IMR-90 (cell line): ENCODE measurements around the gene NR6A1. TPM values are rescaled to one million over a fixed set of nuclear protein-coding genes. Genes with fewer than 3 reads are reported as not detected.

Experiments
- ATAC-seq: fragments of 200-7000 bp; cut with Tn5 transposase; 2 replicates; pipeline ENCODE4 v1.9.1; 2020; ENCODE audit warnings: low read depth, mild to moderate bottlenecking, moderate library complexity
- BruUV-seq: library from RNA; stranded (reverse); fragments of 400-500 nt; replicated peaks from 2 replicates; lab custom pipeline; 2021; lab: Mats Ljungman, UMichigan
- CTCF ChIA-PET: fragments of 300-600 bp; formaldehyde crosslinking; extraction: SDS; loops from one replicate; lab custom pipeline; 2021; ENCODE audit warnings: antibody characterized with exemption; lab: Yijun Ruan, JAX
- POLR2A ChIA-PET: fragments of 300-600 bp; sonication (Branson Sonifier 250); formaldehyde crosslinking; loops from one replicate; lab custom pipeline; 2022; ENCODE audit warnings: antibody characterized with exemption; ENCODE audit not compliant: unreplicated experiment; lab: Charles Lee
- DNase-seq: peaks from one replicate; pipeline ENCODE4 v3.0.0; 2013
- H2AFZ ChIP-seq: replicated peaks from 2 replicates; pipeline ENCODE3; 2013; ENCODE audit warnings: low read length, mild to moderate bottlenecking; ENCODE audit not compliant: poor library complexity
- H2AK5ac ChIP-seq: 2 replicates; pipeline ENCODE4 v1.6.1; 2013; ENCODE audit warnings: low read depth, low read length, inconsistent platforms
- H2AK9ac ChIP-seq: replicated peaks from 2 replicates; pipeline ENCODE3; 2013; ENCODE audit warnings: mild to moderate bottlenecking, low read depth, low read length, moderate library complexity; ENCODE audit not compliant: poor library complexity
- H2BK120ac ChIP-seq: 2 replicates; pipeline ENCODE4 v1.6.1; 2013; ENCODE audit warnings: low read depth, low read length, inconsistent platforms
- H2BK15ac ChIP-seq: 3 replicates; pipeline ENCODE4 v1.6.1; 2013; ENCODE audit warnings: low read depth, low read length, inconsistent platforms
- H2BK20ac ChIP-seq: 2 replicates; pipeline ENCODE4 v1.6.1; 2013; ENCODE audit warnings: low read depth, mild to moderate bottlenecking, inconsistent platforms, low read length, moderate library complexity
- H2BK5ac ChIP-seq: 2 replicates; pipeline ENCODE4 v1.6.1; 2013; ENCODE audit warnings: mild to moderate bottlenecking, low read depth, low read length, inconsistent platforms; ENCODE audit not compliant: poor library complexity, severe bottlenecking
- H3K14ac ChIP-seq: replicated peaks from 2 replicates; pipeline ENCODE4 v1.6.1; 2013; ENCODE audit warnings: low read depth, low read length, inconsistent platforms
- H3K18ac ChIP-seq: 2 replicates; pipeline ENCODE4 v1.6.1; 2013; ENCODE audit warnings: low read depth, low read length, control low read depth
- H3K23ac ChIP-seq: 2 replicates; pipeline ENCODE4 v1.6.1; 2013; ENCODE audit warnings: low read depth, low read length, inconsistent platforms
- H3K27ac ChIP-seq: 2 replicates; pipeline ENCODE4 v1.5.1; 2013; ENCODE audit warnings: mild to moderate bottlenecking, control low read depth, low read length; ENCODE audit not compliant: insufficient read depth
- H3K27me3 ChIP-seq: 2 replicates; pipeline ENCODE4 v1.6.1; 2013; ENCODE audit warnings: low read length; ENCODE audit not compliant: control insufficient read depth, insufficient read depth
- H3K36me3 ChIP-seq: 2 replicates; pipeline ENCODE4 v1.6.1; 2013; ENCODE audit warnings: low read length, mixed read lengths; ENCODE audit not compliant: control insufficient read depth, insufficient read depth
- H3K4ac ChIP-seq: 2 replicates; pipeline ENCODE4 v1.6.1; 2013; ENCODE audit warnings: low read depth, low read length, inconsistent platforms
- H3K4me1 ChIP-seq: 2 replicates; pipeline ENCODE4 v1.6.1; 2013; ENCODE audit warnings: low read length, mixed read lengths; ENCODE audit not compliant: control insufficient read depth, insufficient read depth
- H3K4me2 ChIP-seq: 2 replicates; pipeline ENCODE4 v1.6.1; 2013; ENCODE audit warnings: low read depth, mild to moderate bottlenecking, control low read depth, low read length, moderate library complexity
- H3K4me3 ChIP-seq: 2 replicates; pipeline ENCODE4 v1.5.1; 2013; ENCODE audit warnings: low read depth, mild to moderate bottlenecking, control low read depth, low read length, moderate library complexity; ENCODE audit not compliant: insufficient read depth
- H3K56ac ChIP-seq: 2 replicates; pipeline ENCODE4 v1.6.1; 2013; ENCODE audit warnings: low read length, inconsistent platforms; ENCODE audit not compliant: insufficient read depth; ENCODE audit errors: extremely low read depth
- H3K79me1 ChIP-seq, 2 experiments: 2 replicates each; pipeline ENCODE4 v1.6.1; 2013; ENCODE audit warnings: low read length in 2 of 2, inconsistent platforms in 1 of 2, low read depth in 1 of 2
- H3K9ac ChIP-seq: 2 replicates; pipeline ENCODE4 v1.6.1; 2013; ENCODE audit warnings: low read depth, low read length, control low read depth
- H3K9me1 ChIP-seq: 2 replicates; pipeline ENCODE4 v1.6.1; 2013; ENCODE audit warnings: low read length, inconsistent platforms; ENCODE audit not compliant: insufficient read depth
- H3K9me3 ChIP-seq: 2 replicates; pipeline ENCODE4 v1.6.1; 2013; ENCODE audit warnings: low read length; ENCODE audit not compliant: control insufficient read depth, insufficient read depth
- H4K20me1 ChIP-seq: 2 replicates; pipeline ENCODE4 v1.6.1; 2013; ENCODE audit warnings: low read length, inconsistent platforms; ENCODE audit not compliant: insufficient read depth
- H4K5ac ChIP-seq: 2 replicates; pipeline ENCODE4 v1.6.1; 2013; ENCODE audit warnings: mild to moderate bottlenecking, low read depth, low read length, control low read depth
- H4K8ac ChIP-seq, 2 experiments: 2 replicates each; pipeline ENCODE4 v1.6.1; 2013; ENCODE audit warnings: low read depth in 2 of 2, low read length in 2 of 2, control low read depth in 1 of 2, inconsistent platforms in 1 of 2
- H4K91ac ChIP-seq: 2 replicates; pipeline ENCODE4 v1.6.1; 2013; ENCODE audit warnings: low read depth, low read length, inconsistent platforms; ENCODE audit not compliant: insufficient read depth
- BHLHE40 ChIP-seq: fragments of 150-350 bp; IDR thresholded peaks from 2 replicates; pipeline ENCODE4 v1.6.1; 2016; ENCODE audit warnings: mild to moderate bottlenecking, low read depth, low read length
- FOS ChIP-seq: fragments of 150-350 bp; IDR thresholded peaks from 2 replicates; pipeline ENCODE4 v1.6.1; 2016; ENCODE audit warnings: low read depth, low read length
- RCOR1 ChIP-seq: IDR thresholded peaks from 2 replicates; pipeline ENCODE4 v1.6.1; 2012; ENCODE audit warnings: mild to moderate bottlenecking, low read length, improper control_type of control experiment; ENCODE audit not compliant: insufficient replicate concordance
- USF2 ChIP-seq: fragments of 150-350 bp; IDR thresholded peaks from 2 replicates; pipeline ENCODE4 v1.6.1; 2017; ENCODE audit warnings: mild to moderate bottlenecking, antibody characterized with exemption, low read length, low read depth
- WGBS, 2 experiments: methylation state at CpG; one replicate each; pipeline versions ENCODE4 v1.1.5 to v1.1.7; 2013; ENCODE audit warnings: missing lambda C conversion rate in 2 of 2; ENCODE audit not compliant: insufficient read length in 1 of 2; ENCODE audit errors: extremely low coverage in 2 of 2; 5-methylcytosine and 5-hydroxymethylcytosine counted together
- dilution Hi-C: fragments of 300-500 bp; cut with HindIII; formaldehyde crosslinking; loops from one replicate; pipeline ENCODE4 v1.14.3; 2018; ENCODE audit warnings: low sequenced_read_pairs; ENCODE audit not compliant: unreplicated experiment
- in situ Hi-C: fragments of 300-500 bp; cut with MboI; formaldehyde crosslinking; loops from 3 replicates; pipeline ENCODE4 v1.14.3; 2019; ENCODE audit warnings: low sequenced_read_pairs, inconsistent platforms, mixed read lengths
- intact Hi-C: fragments of 100-400 bp; cut with micrococcal nuclease; formaldehyde crosslinking; loops from 2 replicates; pipeline ENCODE4 v1.10.0; 2022
- polyA plus RNA-seq, 3 experiments: library from polyadenylated mRNA; depleted of rRNA; stranded (reverse); fragments of >200 nt; gene quantifications; 2 replicates each; pipeline ENCODE4 v1.2.3, GENCODE V29; 2012; ENCODE audit warnings: low replicate concordance in 1 of 3
- total RNA-seq: library from RNA; depleted of rRNA; stranded (reverse); fragments of >200 nt; gene quantifications from 2 replicates; pipeline ENCODE4 v1.2.3, GENCODE V29; 2012

NR6A1 gene
- total and polyA plus RNA-seq, 2 of the 4 experiments (the other 2 are of a cell fraction) = 0.14 to 0.36 TPM

GRCh38 chr9:124477648-124478285, 293.3 kb downstream of the NR6A1 start:
- dilution Hi-C loops (no loop called here), intact Hi-C loops (no loop called here), in situ Hi-C loops (no loop called here)
- H3K4me1 ChIP-seq = no peaks in the 10 kb centered on the region
- H4K20me1 ChIP-seq = no peaks in the 10 kb centered on the region
- ATAC-seq (peak; percentile 34), DNase-seq (no peak)
- H2BK120ac ChIP-seq = no peak overlapping the region
- H3K56ac ChIP-seq = no peak overlapping the region
- POLR2A ChIA-PET = no interaction called here
- H3K18ac ChIP-seq = no peak overlapping the region
- H3K4me3 ChIP-seq = no peak overlapping the region
- H3K27ac ChIP-seq = no peak overlapping the region
- H2BK20ac ChIP-seq = no peak overlapping the region
- H3K79me1 ChIP-seq = no peaks in the 10 kb centered on the region
- CTCF ChIA-PET = no interaction called here
- TF ChIP-seq USF2 (no peak), FOS (no peak), RCOR1 (no peak), BHLHE40 (no peak)
- no peaks in the 10 kb centered on the region for H3K9me1 ChIP-seq
- peaks cover 81% of the 10 kb centered on the region for H3K27me3 ChIP-seq
- H3K4me2 ChIP-seq = no peak overlapping the region
- no peak overlapping the region for H3K4ac ChIP-seq
- H2BK15ac ChIP-seq = no peak overlapping the region
- BruUV-seq = no TSS peak
- no peaks in the 10 kb centered on the region for H3K9me3 ChIP-seq
- no peak overlapping the region for H4K5ac ChIP-seq
- H4K8ac ChIP-seq = no peak overlapping the region
- H2AK9ac ChIP-seq = peak overlapping the region; percentile 55
- H3K9ac ChIP-seq = no peak overlapping the region
- H3K23ac ChIP-seq = no peak overlapping the region
- 7% methylated on average over 10 of the region's 53 CpGs; no CpG with 5 or more reads in 1 of the 2 experiments for WGBS, 2 experiments
- H2BK5ac ChIP-seq = no peak overlapping the region
- no peaks in the 10 kb centered on the region for H3K36me3 ChIP-seq
- no peak overlapping the region for H3K14ac ChIP-seq
- peak overlapping the region; percentile 80 for H2AFZ ChIP-seq
- H4K91ac ChIP-seq = no peak overlapping the region
- no peak overlapping the region for H2AK5ac ChIP-seq
